Caki2 (cell line): ENCODE data around the gene KCNIP1. TPM values are rescaled to one million over a fixed set of nuclear protein-coding genes. Genes with fewer than 3 reads are reported as not detected.

Experiments used
- DNase-seq: peaks from one replicate; pipeline ENCODE4 v3.0.0-alpha.2; 2015; ENCODE audit warnings: low read depth
- in situ Hi-C: cut with HindIII; loops from 2 replicates; pipeline ENCODE4 v1.10.0; 2016; ENCODE audit warnings: low sequenced_read_pairs, low pct_unique_long_range_greater_than_20kb, mixed read lengths
- total RNA-seq: library from RNA; depleted of rRNA; stranded (reverse); fragments of >200 nt; shearing (Covaris generic); gene quantifications from 2 replicates; pipeline ENCODE4 v1.2.3, GENCODE V29; 2014; ENCODE audit warnings: low replicate concordance

The KCNIP1 gene
- total RNA-seq, 1 experiment from 2014 or later, result not detected

- DNase-seq, result no peak
- in situ Hi-C loops, result no loop called here
Observed at GRCh38 chr5:170499621-170500020, 4.2 kb upstream of the KCNIP1 start.

DNA sequence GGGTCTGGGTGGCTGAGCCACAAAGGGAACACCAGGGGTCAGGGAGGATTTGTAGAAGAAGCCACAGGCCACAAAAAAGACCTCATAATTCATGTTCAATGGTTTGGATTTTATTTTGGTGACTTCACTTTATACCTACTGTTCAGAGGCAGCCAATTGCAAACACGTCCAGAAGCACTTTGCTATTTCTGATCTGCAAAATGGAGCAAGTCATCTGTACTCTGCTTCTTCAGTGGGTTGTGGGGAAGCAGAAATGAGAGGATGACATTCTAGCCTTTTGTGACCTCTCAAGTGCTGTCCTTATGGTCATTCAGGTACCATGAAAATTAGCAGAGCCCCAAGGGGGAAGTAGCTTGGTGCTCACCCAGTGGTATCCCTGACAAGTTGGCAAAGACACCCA, 2.5 kb upstream of the KCNIP1 start:
- in situ Hi-C loops, result no loop called here

DNA sequence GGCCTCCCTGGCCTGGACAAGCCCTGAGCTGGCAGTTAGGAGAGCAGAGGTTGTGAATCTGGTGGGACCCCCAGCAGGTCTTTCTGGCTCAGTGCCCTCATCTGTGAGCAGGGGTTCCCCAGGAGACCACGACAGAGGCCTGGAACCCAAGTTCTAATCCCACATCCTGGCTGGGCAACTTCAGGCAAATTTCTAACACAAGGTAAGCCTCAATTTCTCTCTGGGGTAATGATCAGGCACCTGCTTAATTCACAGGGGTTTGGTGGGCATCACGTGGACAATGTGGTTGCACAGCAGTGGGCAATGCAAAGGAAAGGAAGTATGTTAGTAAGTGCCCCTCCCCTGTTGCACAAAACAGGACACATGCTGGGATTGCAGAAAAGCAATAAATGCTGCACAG, 1.9 kb upstream of the KCNIP1 start:
- in situ Hi-C loops, result no loop called here
- no peak for DNase-seq

More for the DNA sequence above, 2.5 kb upstream of the KCNIP1 start:
- DNase-seq, result no peak

GRCh38 chr5:170504616-170505266, 921 bp downstream of the KCNIP1 start:
- no peak for DNase-seq
- in situ Hi-C loops, result no loop called here

DNA sequence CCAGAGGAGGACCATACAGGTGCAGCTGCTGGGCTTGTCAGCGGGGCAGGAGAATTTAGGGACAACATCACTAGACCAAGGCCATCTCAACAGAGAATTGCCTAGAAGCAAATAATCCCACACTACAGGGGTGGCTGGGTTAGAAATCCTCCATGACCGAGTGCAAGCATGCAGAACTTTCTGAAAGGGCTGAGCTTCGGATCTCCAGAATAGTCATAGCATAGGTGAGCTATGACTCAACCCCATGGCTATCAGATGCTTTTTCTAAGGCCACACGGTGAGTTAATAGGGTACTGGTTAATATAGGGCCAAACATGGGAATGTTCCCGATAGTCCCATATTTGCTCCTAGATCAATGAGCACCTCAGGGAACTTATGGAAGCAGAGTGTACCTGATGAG, 4.2 kb downstream of the KCNIP1 start:
- in situ Hi-C loops, result no loop called here
- peak; percentile 64 for DNase-seq

- peak; percentile 56 for DNase-seq
Observed at GRCh38 chr5:170508660-170509347, 5.0 kb downstream of the KCNIP1 start.

DNA sequence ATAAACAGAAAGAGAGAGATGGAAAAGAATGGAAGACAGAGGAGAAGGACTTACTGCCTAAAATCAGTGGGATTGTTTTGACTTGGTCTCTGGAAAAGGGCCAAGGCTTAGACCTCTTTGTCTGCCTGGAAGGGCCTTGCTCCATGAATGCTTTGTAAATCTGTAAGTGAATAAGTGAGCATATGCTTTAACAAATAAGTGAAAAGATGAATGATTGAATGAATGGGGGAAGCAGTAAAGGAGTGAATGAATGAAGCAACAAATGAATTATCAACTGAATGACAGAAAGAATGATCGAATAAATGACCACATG, 5.5 kb downstream of the KCNIP1 start:
- in situ Hi-C loops, result no loop called here
- no peak for DNase-seq

More at GRCh38 chr5:170508660-170509347, 5.0 kb downstream of the KCNIP1 start:
- in situ Hi-C loops, result no loop called here

DNA sequence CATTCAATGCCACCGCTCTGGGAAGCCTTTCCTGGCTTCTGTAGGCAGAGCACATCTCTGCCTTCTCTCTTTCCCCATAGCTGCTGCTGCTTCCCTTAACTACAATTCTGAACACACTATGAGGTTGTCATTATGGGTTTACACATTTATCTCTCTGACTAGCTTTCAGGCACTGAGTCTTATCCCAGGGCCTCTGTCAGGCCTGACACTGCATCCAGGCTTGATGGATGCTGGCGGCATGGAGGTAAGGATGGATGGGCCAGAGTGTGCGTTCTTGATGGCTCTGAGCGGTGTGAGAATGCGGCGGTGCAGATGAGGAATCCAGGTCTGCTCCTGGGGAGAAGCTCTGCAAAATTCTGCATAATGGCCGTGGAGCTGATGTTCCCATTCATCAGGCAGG, 6.3 kb downstream of the KCNIP1 start:
- DNase-seq, result no peak
- in situ Hi-C loops, result no loop called here

DNA sequence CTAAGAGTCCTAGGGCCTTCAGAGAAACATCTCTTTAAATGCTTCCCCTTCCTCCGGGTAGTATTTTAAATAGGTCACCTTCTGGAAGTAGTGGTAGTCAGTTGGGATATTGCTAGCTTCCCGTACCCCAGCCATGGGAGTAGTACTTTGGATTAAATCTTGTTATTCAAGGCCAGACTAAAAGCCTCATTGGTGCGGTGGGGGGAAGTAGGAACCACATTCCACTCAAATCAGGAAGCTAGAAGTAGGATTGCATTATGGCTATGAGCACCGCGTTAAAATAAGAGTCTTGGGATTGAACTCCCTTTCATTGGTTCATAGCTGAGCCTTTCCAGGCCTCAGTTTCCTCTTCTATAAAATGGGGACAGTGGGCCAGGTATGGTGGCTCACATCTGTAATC, 6.7 kb downstream of the KCNIP1 start:
- DNase-seq, result no peak
- in situ Hi-C loops, result no loop called here

DNA sequence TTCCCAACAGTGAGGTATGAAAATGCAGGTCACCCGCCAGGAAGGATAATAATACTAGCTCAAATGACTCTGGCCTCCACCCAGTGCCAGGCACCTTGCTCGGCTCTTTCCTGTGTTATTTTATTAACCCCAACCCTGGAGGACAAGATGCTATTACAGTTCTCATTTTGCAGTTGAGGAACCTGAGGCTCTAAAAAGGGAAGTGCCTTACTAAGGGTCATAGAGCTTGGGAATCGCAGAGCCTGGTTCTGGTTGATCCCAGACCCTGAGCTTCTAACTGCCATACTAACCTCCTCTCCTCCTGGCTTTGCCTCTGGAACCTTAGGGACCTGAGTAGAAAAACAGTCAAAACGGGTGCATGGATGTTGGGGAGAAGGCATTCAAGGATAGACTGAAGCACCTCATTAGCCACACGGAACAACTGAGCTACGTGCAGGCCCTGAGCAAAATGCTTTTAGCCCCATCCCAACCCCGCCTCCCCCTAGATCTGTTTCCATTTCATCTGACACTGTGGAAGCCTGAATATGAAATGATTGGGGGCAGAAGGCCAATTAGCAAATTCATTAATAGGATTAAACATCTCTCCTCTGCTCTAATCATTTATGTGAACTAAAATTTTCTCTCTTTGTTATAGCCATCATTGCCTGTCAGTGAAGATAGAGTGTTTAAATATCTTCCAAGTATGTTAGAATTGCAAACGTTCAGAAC, 7.9 kb downstream of the KCNIP1 start:
- in situ Hi-C loops, result no loop called here
- DNase-seq, result no peak

GRCh38 chr5:170513856-170514525, 10.2 kb downstream of the KCNIP1 start:
- in situ Hi-C loops, result no loop called here

GRCh38 chr5:170517411-170517810, 13.6 kb downstream of the KCNIP1 start:
- in situ Hi-C loops, result no loop called here
- no peak for DNase-seq

More at GRCh38 chr5:170513856-170514525, 10.2 kb downstream of the KCNIP1 start:
- DNase-seq, result no peak

DNA sequence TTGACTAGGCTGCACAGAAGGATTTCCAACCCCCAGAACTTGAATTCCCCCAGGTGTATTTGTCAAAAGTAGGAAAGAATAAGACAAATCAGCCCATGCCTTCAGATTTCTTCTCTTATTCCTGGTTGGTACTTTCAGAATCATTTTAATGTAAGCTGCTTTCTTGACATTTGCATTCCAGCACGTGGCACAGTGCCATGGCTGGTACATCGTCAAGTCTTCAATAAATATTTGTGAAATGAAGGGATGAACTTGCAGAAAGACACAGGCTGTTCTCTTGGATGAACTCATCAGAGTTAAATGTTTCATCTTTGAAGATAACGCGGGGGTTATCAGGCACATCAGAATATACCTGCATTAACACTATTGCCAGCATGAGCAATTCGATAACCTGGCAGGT, 14.5 kb downstream of the KCNIP1 start:
- no peak for DNase-seq
- in situ Hi-C loops, result no loop called here

DNA sequence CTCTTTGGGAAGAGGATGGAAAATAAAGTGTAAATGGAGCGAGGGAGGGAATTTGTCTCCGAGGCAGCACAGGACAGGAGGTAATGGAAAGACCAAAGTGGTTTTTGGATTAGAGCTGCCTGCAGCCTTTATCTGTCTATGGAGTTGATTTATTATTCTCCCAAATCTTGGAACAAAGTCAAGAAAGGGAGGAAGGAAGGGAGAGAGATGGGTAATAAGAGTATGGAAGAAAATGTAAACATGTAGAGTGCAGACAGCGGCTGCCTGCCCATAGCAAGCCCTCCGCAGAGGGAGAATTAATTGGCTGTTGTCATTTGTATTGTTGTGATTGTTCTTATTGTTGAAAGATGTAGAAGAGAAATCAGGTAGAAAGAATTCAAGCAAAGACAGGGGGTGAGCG, 15.7 kb downstream of the KCNIP1 start:
- in situ Hi-C loops, result no loop called here

DNA sequence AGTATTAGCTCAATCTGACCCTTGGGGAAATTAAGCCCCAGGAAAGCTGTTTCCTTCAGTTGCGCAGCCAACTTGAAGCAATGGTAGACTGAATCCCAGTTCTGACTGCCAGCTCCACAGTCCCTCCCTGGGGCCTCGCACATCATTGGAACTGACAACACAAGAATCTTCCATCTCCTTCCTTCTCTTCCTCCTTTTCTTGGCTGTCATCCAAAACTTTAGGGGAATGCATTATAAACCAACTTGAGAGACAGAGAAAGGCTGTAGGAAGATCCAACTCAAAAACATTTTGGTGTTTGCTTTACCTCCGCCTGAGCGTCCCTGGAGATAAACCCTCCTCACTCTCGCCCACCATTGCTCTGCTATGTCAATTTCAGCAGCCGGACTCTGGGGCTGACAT, 16.6 kb downstream of the KCNIP1 start:
- in situ Hi-C loops, result no loop called here
- DNase-seq, result peak; percentile 22

More for the DNA sequence above, 15.7 kb downstream of the KCNIP1 start:
- no peak for DNase-seq

- in situ Hi-C loops, result no loop called here
- peak; percentile 98 for DNase-seq
Observed at GRCh38 chr5:170522211-170523141, 18.7 kb downstream of the KCNIP1 start.

DNA sequence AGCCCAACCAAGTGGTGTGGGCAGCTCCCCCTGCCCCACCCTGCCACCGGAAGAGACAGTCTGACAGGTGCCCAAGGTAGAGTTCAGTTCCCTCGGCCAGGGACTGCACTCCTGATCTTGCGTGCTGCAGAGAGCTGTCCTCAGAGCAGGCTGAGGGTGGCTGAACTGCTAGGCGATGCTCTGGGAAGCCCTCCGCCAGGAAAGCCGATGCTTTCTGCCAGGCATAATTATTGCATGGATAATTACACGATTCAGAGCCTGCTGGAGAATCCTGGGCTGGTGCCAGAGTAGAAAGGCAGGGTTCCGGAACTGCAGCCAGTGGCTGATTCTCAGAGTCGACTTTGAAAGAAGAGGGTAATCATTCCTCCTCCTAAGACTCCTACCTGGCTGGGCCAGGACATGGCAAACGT, 19.3 kb downstream of the KCNIP1 start:
- in situ Hi-C loops, result no loop called here
- peak; percentile 44 for DNase-seq

GRCh38 chr5:170523830-170524229, 20.0 kb downstream of the KCNIP1 start:
- no peak for DNase-seq
- in situ Hi-C loops, result no loop called here
